Measurements from ENCODE around the gene ITGB7.

DNA sequence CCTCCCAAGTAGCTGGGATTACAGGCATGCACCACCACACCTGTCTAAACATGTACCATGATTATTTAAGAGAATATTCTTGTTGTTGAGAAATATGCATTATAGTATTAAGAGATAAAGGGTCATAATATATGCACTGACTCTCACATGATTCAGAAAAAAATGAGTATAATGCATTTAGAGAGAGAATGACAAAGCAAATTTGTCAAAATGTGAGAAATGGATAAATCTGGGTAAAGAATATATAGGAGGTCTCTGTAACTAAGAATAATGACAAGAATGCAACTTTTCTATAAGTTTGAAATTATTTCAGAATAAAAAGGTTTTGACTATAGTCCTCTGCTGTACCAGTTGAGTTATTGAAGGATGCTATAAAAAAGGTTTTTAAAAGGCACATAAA, 54.7 kb downstream of the ITGB7 start:
- TF ChIP-seq TAF1 (IDR thresholded peaks at IDR 0.05; ENCODE audit: low read depth) (no peak), YY1 (IDR thresholded peaks at IDR 0.05; ENCODE audit: low read depth) (no peak), MAX (IDR thresholded peaks at IDR 0.05) (no peak), EP300 (IDR thresholded peaks at IDR 0.05; ENCODE audit: borderline replicate concordance) (no peak), CEBPB (IDR thresholded peaks at IDR 0.05) (no peak), NFIC (IDR thresholded peaks at IDR 0.05) (no peak), USF1 (IDR thresholded peaks at IDR 0.05) (no peak), ZBTB7A (IDR thresholded peaks at IDR 0.05; ENCODE audit: low read depth) (no peak)
- TF ChIP-seq, protein P1, sequence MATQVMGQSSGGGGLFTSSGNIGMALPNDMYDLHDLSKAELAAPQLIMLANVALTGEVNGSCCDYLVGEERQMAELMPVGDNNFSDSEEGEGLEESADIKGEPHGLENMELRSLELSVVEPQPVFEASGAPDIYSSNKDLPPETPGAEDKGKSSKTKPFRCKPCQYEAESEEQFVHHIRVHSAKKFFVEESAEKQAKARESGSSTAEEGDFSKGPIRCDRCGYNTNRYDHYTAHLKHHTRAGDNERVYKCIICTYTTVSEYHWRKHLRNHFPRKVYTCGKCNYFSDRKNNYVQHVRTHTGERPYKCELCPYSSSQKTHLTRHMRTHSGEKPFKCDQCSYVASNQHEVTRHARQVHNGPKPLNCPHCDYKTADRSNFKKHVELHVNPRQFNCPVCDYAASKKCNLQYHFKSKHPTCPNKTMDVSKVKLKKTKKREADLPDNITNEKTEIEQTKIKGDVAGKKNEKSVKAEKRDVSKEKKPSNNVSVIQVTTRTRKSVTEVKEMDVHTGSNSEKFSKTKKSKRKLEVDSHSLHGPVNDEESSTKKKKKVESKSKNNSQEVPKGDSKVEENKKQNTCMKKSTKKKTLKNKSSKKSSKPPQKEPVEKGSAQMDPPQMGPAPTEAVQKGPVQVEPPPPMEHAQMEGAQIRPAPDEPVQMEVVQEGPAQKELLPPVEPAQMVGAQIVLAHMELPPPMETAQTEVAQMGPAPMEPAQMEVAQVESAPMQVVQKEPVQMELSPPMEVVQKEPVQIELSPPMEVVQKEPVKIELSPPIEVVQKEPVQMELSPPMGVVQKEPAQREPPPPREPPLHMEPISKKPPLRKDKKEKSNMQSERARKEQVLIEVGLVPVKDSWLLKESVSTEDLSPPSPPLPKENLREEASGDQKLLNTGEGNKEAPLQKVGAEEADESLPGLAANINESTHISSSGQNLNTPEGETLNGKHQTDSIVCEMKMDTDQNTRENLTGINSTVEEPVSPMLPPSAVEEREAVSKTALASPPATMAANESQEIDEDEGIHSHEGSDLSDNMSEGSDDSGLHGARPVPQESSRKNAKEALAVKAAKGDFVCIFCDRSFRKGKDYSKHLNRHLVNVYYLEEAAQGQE (IDR thresholded peaks at IDR 0.05; ENCODE audit: low read depth): no peak
